ENCODE results near the gene CORO1C.

Gene CORO1C

GRCh38 chr12:108696111-108696995, 35.0 kb downstream of the CORO1C start:
- Histone ChIP-seq H3K4me1 (ENCODE audit: control insufficient read depth, insufficient read depth, low read length) (peaks cover 43% of the 10 kb centered on the region), H3K27me3 (ENCODE audit: control insufficient read depth in 1 of 2, insufficient read depth in 2 of 2, low read length in 2 of 2) (no peaks in the 10 kb centered on the region), H3K9ac (ENCODE audit: low read length in 2 of 2) (peak overlapping the region; percentile 6 to 36), H3K27ac (ENCODE audit: low read length) (peak overlapping the region; percentile 80), H3K36me3 (ENCODE audit: control insufficient read depth in 2 of 2, insufficient read depth in 2 of 2, low read length in 2 of 2) (peaks cover 9 to 11% of the 10 kb centered on the region in 2 donors), H3K9me3 (ENCODE audit: control insufficient read depth in 2 of 2, low read length in 2 of 2) (no peaks in the 10 kb centered on the region), H3K4me3 (ENCODE audit: low read length in 2 of 2) (peak overlapping the region; percentile 1 to 16)

GRCh38 chr12:108694812-108695278, 36.5 kb downstream of the CORO1C start:
- no peak overlapping the region for H3K4me3 ChIP-seq (ENCODE audit: low read length in 2 of 2)
- peak overlapping the region; percentile 42 for H3K27ac ChIP-seq (ENCODE audit: low read length)
- peaks cover 54% of the 10 kb centered on the region for H3K4me1 ChIP-seq (ENCODE audit: control insufficient read depth, insufficient read depth, low read length)
- no peaks in the 10 kb centered on the region for H3K9me3 ChIP-seq (ENCODE audit: control insufficient read depth in 2 of 2, low read length in 2 of 2)
- H3K9ac ChIP-seq (ENCODE audit: low read length in 2 of 2) = no peak overlapping the region
- no peaks in the 10 kb centered on the region for H3K27me3 ChIP-seq (ENCODE audit: control insufficient read depth in 1 of 2, insufficient read depth in 2 of 2, low read length in 2 of 2)
- H3K36me3 ChIP-seq (ENCODE audit: control insufficient read depth in 2 of 2, insufficient read depth in 2 of 2, low read length in 2 of 2) = peaks cover under 1 to 11% of the 10 kb centered on the region in 2 donors

GRCh38 chr12:108693751-108694150, 37.6 kb downstream of the CORO1C start:
- Histone ChIP-seq H3K9me3 (ENCODE audit: control insufficient read depth in 2 of 2, low read length in 2 of 2) (no peaks in the 10 kb centered on the region), H3K36me3 (ENCODE audit: control insufficient read depth in 2 of 2, insufficient read depth in 2 of 2, low read length in 2 of 2) (peaks cover 0 to 6% of the 10 kb centered on the region in 2 donors), H3K27ac (ENCODE audit: low read length) (peak overlapping the region; percentile 99), H3K4me3 (ENCODE audit: low read length in 2 of 2) (no peak overlapping the region), H3K27me3 (ENCODE audit: control insufficient read depth in 1 of 2, insufficient read depth in 2 of 2, low read length in 2 of 2) (no peaks in the 10 kb centered on the region), H3K9ac (ENCODE audit: low read length in 2 of 2) (peak overlapping the region in 1 of 2 donors; percentile 39), H3K4me1 (ENCODE audit: control insufficient read depth, insufficient read depth, low read length) (peaks cover 64% of the 10 kb centered on the region)

- Histone ChIP-seq H3K4me1 (ENCODE audit: control insufficient read depth, insufficient read depth, low read length) (peaks cover 66% of the 10 kb centered on the region), H3K9ac (ENCODE audit: low read length in 2 of 2) (peak overlapping the region; percentile 2 to 39)
Measured at GRCh38 chr12:108693186-108693730, 38.1 kb downstream of the CORO1C start.

GRCh38 chr12:108691998-108692808, 39.1 kb downstream of the CORO1C start:
- Histone ChIP-seq H3K4me3 (ENCODE audit: low read length in 2 of 2) (peak overlapping the region in 1 of 2 donors; percentile 62), H3K9ac (ENCODE audit: low read length in 2 of 2) (peak overlapping the region; percentile 56 to 88), H3K27ac (ENCODE audit: low read length) (peak overlapping the region; percentile 99), H3K9me3 (ENCODE audit: control insufficient read depth in 2 of 2, low read length in 2 of 2) (no peaks in the 10 kb centered on the region), H3K4me1 (ENCODE audit: control insufficient read depth, insufficient read depth, low read length) (peaks cover 61% of the 10 kb centered on the region), H3K27me3 (ENCODE audit: control insufficient read depth in 1 of 2, insufficient read depth in 2 of 2, low read length in 2 of 2) (no peaks in the 10 kb centered on the region), H3K36me3 (ENCODE audit: control insufficient read depth in 2 of 2, insufficient read depth in 2 of 2, low read length in 2 of 2) (peaks cover 0 to 4% of the 10 kb centered on the region in 2 donors)

More at GRCh38 chr12:108693186-108693730, 38.1 kb downstream of the CORO1C start:
- H3K36me3 ChIP-seq (ENCODE audit: control insufficient read depth in 2 of 2, insufficient read depth in 2 of 2, low read length in 2 of 2) = peaks cover 0 to 4% of the 10 kb centered on the region in 2 donors
- H3K27ac ChIP-seq (ENCODE audit: low read length) = peak overlapping the region; percentile 99
- H3K27me3 ChIP-seq (ENCODE audit: control insufficient read depth in 1 of 2, insufficient read depth in 2 of 2, low read length in 2 of 2) = no peaks in the 10 kb centered on the region
- H3K9me3 ChIP-seq (ENCODE audit: control insufficient read depth in 2 of 2, low read length in 2 of 2) = no peaks in the 10 kb centered on the region
- H3K4me3 ChIP-seq (ENCODE audit: low read length in 2 of 2) = no peak overlapping the region

GRCh38 chr12:108691175-108691997, 39.9 kb downstream of the CORO1C start:
- H3K4me3 ChIP-seq (ENCODE audit: low read length in 2 of 2) = peak overlapping the region; percentile 62 to 63

GRCh38 chr12:108690542-108691174, 40.7 kb downstream of the CORO1C start:
- H3K9me3 ChIP-seq (ENCODE audit: control insufficient read depth in 2 of 2, low read length in 2 of 2) = no peaks in the 10 kb centered on the region
- H3K27ac ChIP-seq (ENCODE audit: low read length) = peak overlapping the region; percentile 99
- H3K4me3 ChIP-seq (ENCODE audit: low read length in 2 of 2) = peak overlapping the region; percentile 62 to 63
- H3K27me3 ChIP-seq (ENCODE audit: control insufficient read depth in 1 of 2, insufficient read depth in 2 of 2, low read length in 2 of 2) = no peaks in the 10 kb centered on the region
- peak overlapping the region; percentile 80 to 88 for H3K9ac ChIP-seq (ENCODE audit: low read length in 2 of 2)
- H3K4me1 ChIP-seq (ENCODE audit: control insufficient read depth, insufficient read depth, low read length) = peaks cover 67% of the 10 kb centered on the region
- peaks cover 0 to 4% of the 10 kb centered on the region in 2 donors for H3K36me3 ChIP-seq (ENCODE audit: control insufficient read depth in 2 of 2, insufficient read depth in 2 of 2, low read length in 2 of 2)

More at GRCh38 chr12:108691175-108691997, 39.9 kb downstream of the CORO1C start:
- peaks cover 0 to 4% of the 10 kb centered on the region in 2 donors for H3K36me3 ChIP-seq (ENCODE audit: control insufficient read depth in 2 of 2, insufficient read depth in 2 of 2, low read length in 2 of 2)
- no peaks in the 10 kb centered on the region for H3K27me3 ChIP-seq (ENCODE audit: control insufficient read depth in 1 of 2, insufficient read depth in 2 of 2, low read length in 2 of 2)
- peaks cover 64% of the 10 kb centered on the region for H3K4me1 ChIP-seq (ENCODE audit: control insufficient read depth, insufficient read depth, low read length)
- peak overlapping the region; percentile 80 to 88 for H3K9ac ChIP-seq (ENCODE audit: low read length in 2 of 2)
- H3K9me3 ChIP-seq (ENCODE audit: control insufficient read depth in 2 of 2, low read length in 2 of 2) = no peaks in the 10 kb centered on the region
- H3K27ac ChIP-seq (ENCODE audit: low read length) = peak overlapping the region; percentile 99

- Histone ChIP-seq H3K27ac (ENCODE audit: low read length) (peak overlapping the region; percentile 99), H3K27me3 (ENCODE audit: control insufficient read depth in 1 of 2, insufficient read depth in 2 of 2, low read length in 2 of 2) (no peaks in the 10 kb centered on the region), H3K9me3 (ENCODE audit: control insufficient read depth in 2 of 2, low read length in 2 of 2) (no peaks in the 10 kb centered on the region), H3K36me3 (ENCODE audit: control insufficient read depth in 2 of 2, insufficient read depth in 2 of 2, low read length in 2 of 2) (peaks cover 0 to 4% of the 10 kb centered on the region in 2 donors), H3K4me1 (ENCODE audit: control insufficient read depth, insufficient read depth, low read length) (peaks cover 72% of the 10 kb centered on the region), H3K9ac (ENCODE audit: low read length in 2 of 2) (peak overlapping the region; percentile 80 to 88), H3K4me3 (ENCODE audit: low read length in 2 of 2) (peak overlapping the region; percentile 24 to 41)
Measured at GRCh38 chr12:108690191-108690518, 41.2 kb downstream of the CORO1C start.

GRCh38 chr12:108689314-108690190, 41.8 kb downstream of the CORO1C start:
- H3K36me3 ChIP-seq (ENCODE audit: control insufficient read depth in 2 of 2, insufficient read depth in 2 of 2, low read length in 2 of 2) = no peaks in the 10 kb centered on the region
- peak overlapping the region; percentile 80 to 88 for H3K9ac ChIP-seq (ENCODE audit: low read length in 2 of 2)
- peak overlapping the region; percentile 24 to 41 for H3K4me3 ChIP-seq (ENCODE audit: low read length in 2 of 2)
- no peaks in the 10 kb centered on the region for H3K9me3 ChIP-seq (ENCODE audit: control insufficient read depth in 2 of 2, low read length in 2 of 2)
- no peaks in the 10 kb centered on the region for H3K27me3 ChIP-seq (ENCODE audit: control insufficient read depth in 1 of 2, insufficient read depth in 2 of 2, low read length in 2 of 2)
- peak overlapping the region; percentile 99 for H3K27ac ChIP-seq (ENCODE audit: low read length)
- peaks cover 77% of the 10 kb centered on the region for H3K4me1 ChIP-seq (ENCODE audit: control insufficient read depth, insufficient read depth, low read length)

Data from stomach smooth muscle (tissue), 2 donors.